ENCODE results near the gene SOX2.

The SOX2 gene

GRCh38 chr3:181722766-181723425 is 11.2 kb downstream of the SOX2 start:
- DNase-seq (ENCODE audit: low read depth) = no peak

GRCh38 chr3:181723625-181724191 is 12.0 kb downstream of the SOX2 start:
- no peak for DNase-seq (ENCODE audit: low read depth)

GRCh38 chr3:181724192-181724965 is 12.7 kb downstream of the SOX2 start:
- DNase-seq (ENCODE audit: low read depth) = no peak

- DNase-seq (ENCODE audit: low read depth) = no peak
These were observed 13.5 kb downstream of the SOX2 start for GRCh38 chr3:181725131-181725731.

GRCh38 chr3:181725830-181726229 is 14.1 kb downstream of the SOX2 start:
- no peak for DNase-seq (ENCODE audit: low read depth)

GRCh38 chr3:181726351-181727330 is 14.9 kb downstream of the SOX2 start:
- DNase-seq (ENCODE audit: low read depth) = no peak

- no peak for DNase-seq (ENCODE audit: low read depth)
These were observed 15.8 kb downstream of the SOX2 start for GRCh38 chr3:181727341-181728032.

GRCh38 chr3:181728470-181729340 is 17.0 kb downstream of the SOX2 start:
- no peak for DNase-seq (ENCODE audit: low read depth)

GRCh38 chr3:181729341-181729869 is 17.7 kb downstream of the SOX2 start:
- DNase-seq (ENCODE audit: low read depth) = no peak

GRCh38 chr3:181730316-181730715 is 18.6 kb downstream of the SOX2 start:
- no peak for DNase-seq (ENCODE audit: low read depth)

- DNase-seq (ENCODE audit: low read depth) = no peak
These were observed 19.2 kb downstream of the SOX2 start for GRCh38 chr3:181730934-181731333.

- no peak for DNase-seq (ENCODE audit: low read depth)
These were observed 24.2 kb downstream of the SOX2 start for GRCh38 chr3:181735911-181736310.

- DNase-seq (ENCODE audit: low read depth) = no peak
These were observed 26.8 kb downstream of the SOX2 start for GRCh38 chr3:181738551-181738950.

- DNase-seq (ENCODE audit: low read depth) = no peak
These were observed 27.9 kb downstream of the SOX2 start for GRCh38 chr3:181739628-181740027.

GRCh38 chr3:181741417-181741816 is 29.7 kb downstream of the SOX2 start:
- no peak for DNase-seq (ENCODE audit: low read depth)

- no peak for DNase-seq (ENCODE audit: low read depth)
These were observed 40.5 kb downstream of the SOX2 start for GRCh38 chr3:181752202-181752671.

GRCh38 chr3:181753391-181753790 is 41.7 kb downstream of the SOX2 start:
- no peak for DNase-seq (ENCODE audit: low read depth)

GRCh38 chr3:181755959-181756358 is 44.2 kb downstream of the SOX2 start:
- no peak for DNase-seq (ENCODE audit: low read depth)

- DNase-seq (ENCODE audit: low read depth) = no peak
These were observed 45.0 kb downstream of the SOX2 start for GRCh38 chr3:181756645-181757297.

Measured in activated T-helper 1 cell treated with Interleukin-2 at 50 U/mL for 16 hours (primary cell).